ENCODE results near the gene MEF2C. TPM values are rescaled to one million over a fixed set of nuclear protein-coding genes. Genes with fewer than 3 reads are reported as not detected.

The MEF2C gene
- polyA plus RNA-seq, 10 donors, result 444 to 1,011 (median 648) TPM

DNA sequence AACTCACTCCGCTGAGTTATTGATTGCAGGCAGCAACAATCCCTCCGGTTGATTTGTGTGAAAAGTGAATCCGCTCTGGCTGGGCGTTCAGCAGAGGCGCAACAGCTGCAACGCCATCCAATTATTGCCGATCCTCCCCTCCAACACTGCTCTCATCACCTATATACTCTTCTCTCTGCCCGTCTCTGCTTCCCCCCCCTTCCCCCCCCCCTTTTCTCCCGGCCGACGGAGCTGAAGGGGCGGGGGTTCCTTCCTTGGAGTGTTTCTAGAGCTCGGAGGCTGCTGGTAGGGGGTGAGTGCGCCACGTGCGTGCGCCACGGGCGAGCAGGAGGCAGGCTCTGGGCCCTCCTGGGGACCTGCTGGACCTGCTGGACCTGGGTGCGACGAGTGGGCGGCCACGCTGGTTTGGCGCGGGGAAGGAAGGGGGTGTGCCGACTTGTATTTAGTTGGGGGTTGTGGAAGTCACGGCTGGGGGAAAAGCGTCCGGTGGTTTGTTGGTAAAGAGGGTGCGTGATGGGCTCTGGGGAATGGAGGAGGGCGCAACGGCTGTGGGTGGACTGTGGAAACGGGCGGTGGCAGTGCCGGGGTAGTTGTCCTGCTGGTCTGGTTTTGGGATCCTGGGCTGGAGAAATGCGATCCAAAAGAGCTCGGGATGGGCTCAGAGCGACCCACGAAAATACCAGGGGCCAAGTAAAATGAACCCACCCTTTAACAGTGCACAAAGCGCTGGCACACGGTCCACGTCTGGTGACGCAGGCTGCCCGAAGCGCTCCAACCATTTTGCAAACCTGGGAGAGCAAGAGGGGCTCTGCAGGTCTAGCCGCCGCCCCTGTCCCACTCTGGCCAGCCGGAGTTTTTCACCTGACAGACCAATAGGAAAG is 6.4 kb upstream of the MEF2C start:
- DNase-seq, result peak in 2 of 3 donors; percentile 74 to 86

GRCh38 chr5:88888848-88889188 is 5.8 kb upstream of the MEF2C start:
- DNase-seq, result no peak

DNA sequence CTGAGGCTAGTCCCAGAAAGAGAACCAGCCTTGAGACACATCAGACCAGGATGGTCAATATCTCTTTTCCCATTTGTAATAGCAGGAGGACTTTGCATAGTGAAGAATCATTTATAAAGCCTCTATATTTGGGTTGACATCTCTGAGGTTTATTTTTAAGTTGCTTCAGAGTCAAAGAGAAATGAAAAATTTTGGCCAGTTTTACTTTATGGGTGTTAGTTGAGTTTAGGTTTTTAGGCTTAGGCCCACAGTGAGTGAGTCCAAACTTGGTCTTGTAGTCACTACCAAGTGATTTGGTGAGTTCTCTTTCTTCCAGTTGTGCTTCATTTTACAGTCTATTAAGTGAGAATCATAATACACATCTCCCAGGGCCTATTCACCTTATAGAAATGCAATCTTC is 5.3 kb upstream of the MEF2C start:
- DNase-seq, result no peak

DNA sequence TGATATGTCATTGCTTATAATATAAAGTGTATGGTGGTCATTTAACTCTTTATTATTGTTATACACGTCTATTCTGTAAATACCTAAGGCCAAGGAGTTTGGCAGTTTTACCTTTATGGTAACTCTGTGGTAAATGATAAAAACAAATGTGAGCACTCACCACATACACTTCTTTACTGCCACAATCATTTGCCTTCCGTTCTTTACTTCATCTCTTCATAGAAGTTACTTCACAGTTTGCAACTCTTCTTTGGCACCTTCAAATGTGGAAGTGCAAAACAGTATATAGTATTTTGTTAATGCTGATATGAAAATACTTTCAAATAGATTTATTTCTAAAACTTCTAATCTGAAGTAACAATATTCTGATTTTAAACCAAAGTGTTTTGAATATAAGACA is 4.4 kb upstream of the MEF2C start:
- DNase-seq, result peak in 1 of 3 donors; percentile 1

- no peak for DNase-seq
These were observed 3.9 kb upstream of the MEF2C start for GRCh38 chr5:88886746-88887341.

DNA sequence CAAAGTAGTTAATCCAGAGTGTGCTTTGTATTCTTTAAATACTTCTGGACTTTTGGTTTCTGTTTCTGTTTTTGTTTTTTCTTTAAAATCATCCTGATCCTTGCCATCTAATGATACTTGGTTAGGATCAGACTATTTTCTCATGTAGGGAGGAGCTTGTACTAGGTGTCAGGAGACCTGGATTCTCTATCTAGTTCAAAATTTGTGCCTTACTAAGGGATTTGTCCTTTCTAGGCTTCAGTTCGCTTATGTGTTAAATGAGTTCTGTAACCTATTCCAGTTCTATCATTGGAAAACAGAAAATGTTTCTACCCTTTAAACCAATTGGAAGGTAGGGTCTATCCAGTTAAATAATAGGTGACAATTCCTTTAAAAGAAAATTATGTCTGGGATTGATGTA is 3.3 kb upstream of the MEF2C start:
- DNase-seq, result no peak

DNA sequence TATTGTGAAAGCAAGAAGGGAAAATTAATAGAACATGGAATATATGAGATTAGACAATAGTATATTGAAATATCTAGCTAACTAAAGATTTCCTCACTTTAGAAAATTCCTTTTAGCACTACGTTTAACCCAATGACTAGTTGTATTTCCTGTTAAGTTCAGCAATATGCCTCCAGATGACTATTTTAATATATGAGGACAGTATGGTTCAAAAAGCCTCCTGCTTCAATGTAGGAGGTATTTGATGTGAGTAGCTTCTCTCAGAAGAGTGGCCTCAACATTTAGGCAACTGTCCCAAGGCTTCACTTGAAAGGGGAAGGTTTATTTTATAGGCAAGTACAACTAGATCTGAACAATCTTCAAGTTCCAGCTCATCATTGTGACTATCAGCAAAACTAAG is 2.0 kb upstream of the MEF2C start:
- DNase-seq, result no peak

- no peak for DNase-seq
These were observed 1.6 kb upstream of the MEF2C start for GRCh38 chr5:88884608-88884877.

- peak in 2 of 3 donors; percentile 77 to 92 for DNase-seq
These were observed 1.0 kb upstream of the MEF2C start for GRCh38 chr5:88883836-88884607.

GRCh38 chr5:88882276-88883038 is 527 bp downstream of the MEF2C start:
- DNase-seq, result peak in 2 of 3 donors; percentile 49 to 79

DNA sequence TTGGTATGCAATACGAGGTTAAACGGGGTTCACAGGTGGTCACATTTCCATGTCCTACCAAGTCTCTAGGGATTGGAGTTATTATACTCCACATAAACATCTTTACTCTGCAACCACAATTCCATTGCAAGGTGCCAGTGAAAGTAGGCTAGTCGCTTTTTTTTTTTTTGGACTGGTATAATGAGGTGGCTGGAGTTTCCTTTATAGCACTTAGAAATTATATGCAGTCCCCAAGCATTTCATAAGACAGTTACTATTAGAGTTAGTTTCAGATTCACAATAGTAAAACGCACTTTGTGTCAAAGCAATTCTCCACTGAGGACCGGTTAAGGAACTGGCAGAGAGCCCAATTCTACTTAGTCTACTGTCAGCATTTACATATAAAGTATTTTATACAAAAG is 1.4 kb downstream of the MEF2C start:
- DNase-seq, result peak in 2 of 3 donors; percentile 53 to 68

- DNase-seq, result no peak
These were observed 2.8 kb downstream of the MEF2C start for GRCh38 chr5:88880201-88880600.

- DNase-seq, result no peak
These were observed 3.3 kb downstream of the MEF2C start for GRCh38 chr5:88879724-88880123.

DNA sequence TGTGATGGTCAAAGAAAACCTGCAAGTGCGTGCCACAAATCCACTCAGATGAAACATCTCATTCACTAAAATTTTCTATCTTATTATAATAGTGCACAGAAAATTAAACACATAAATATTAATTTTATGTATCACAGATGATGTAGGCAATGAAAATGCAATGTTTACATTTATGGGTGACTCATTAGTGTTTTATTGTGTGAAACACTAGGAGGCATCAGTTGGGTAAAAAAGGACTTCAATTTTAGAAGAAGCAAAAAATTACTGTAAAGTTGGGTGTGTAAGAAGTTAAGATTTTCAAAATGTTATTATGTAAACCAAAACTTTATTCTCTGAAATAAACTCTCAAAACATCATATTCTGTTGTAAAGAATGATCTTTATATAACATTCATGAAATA is 4.0 kb downstream of the MEF2C start:
- no peak for DNase-seq

DNA sequence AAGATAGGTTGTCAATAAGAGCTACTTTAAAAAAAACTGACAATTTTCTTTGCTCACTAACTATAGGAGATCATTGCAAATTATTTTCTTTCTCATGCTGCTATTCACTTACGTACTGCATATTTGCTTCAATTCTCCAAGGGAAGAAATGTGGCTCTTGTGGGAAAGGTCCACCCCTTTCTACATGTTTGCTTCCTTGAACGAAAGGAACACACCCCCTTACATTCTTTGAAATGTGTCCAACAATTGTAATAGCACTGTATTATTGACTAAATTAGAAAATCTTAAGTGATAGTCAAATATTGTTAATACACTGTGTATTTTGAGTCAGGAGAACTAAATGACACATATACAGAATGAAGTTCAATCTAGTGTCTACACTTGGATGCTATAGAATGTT is 5.2 kb downstream of the MEF2C start:
- no peak for DNase-seq

GRCh38 chr5:88876714-88877113 is 6.3 kb downstream of the MEF2C start:
- no peak for DNase-seq

GRCh38 chr5:88875341-88876234 is 7.4 kb downstream of the MEF2C start:
- no peak for DNase-seq

GRCh38 chr5:88873447-88873846 is 9.5 kb downstream of the MEF2C start:
- no peak for DNase-seq

- no peak for DNase-seq
These were observed 10.0 kb downstream of the MEF2C start for GRCh38 chr5:88872971-88873370.

DNA sequence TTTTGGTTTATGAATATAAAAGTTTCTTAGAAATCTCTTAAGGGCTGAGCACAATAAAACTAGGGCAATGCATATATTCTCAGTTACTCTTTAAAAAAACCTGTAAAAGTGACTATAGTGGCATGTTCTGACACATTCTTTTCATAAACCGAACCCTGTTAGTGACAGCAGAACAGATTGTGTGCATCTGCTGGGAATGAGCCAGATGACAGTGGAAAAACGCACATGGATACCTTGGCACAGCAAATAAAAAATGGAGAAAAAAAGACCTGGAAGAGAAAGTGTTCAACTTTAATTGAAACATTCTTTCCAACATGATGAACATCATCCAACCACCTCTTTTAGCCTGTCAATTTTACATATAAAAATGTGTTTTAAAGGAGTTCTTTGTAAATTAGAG is 12.7 kb downstream of the MEF2C start:
- no peak for DNase-seq

GRCh38 chr5:88868468-88869068 is 14.4 kb downstream of the MEF2C start:
- no peak for DNase-seq

Data from muscle of back (tissue), 11 donors.